OCI-LY3 (cell line): ENCODE data around the gene KRTAP5-10.

Experiments used
- H2AFZ ChIP-seq: fragments of 200-600, 300-600 bp; shearing (Covaris generic); 2 replicates; pipeline ENCODE4 v1.6.0; 2014; ENCODE audit warnings: antibody characterized with exemption, low read depth, low read length
- H3K27ac ChIP-seq: fragments of 200-600, 300-600 bp; sonication (generic); 2 replicates; pipeline ENCODE4 v1.5.1; 2014; ENCODE audit warnings: mild to moderate bottlenecking, low read length, moderate library complexity, mixed read lengths
- H3K27me3 ChIP-seq: fragments of 200-600, 300-600 bp; sonication (generic); 2 replicates; pipeline ENCODE4 v1.6.1; 2014; ENCODE audit warnings: low read depth, low read length, mixed read lengths
- H3K36me3 ChIP-seq: fragments of 200-600, 300-600 bp; sonication (generic); replicated peaks from 2 replicates; pipeline ENCODE3; 2014; ENCODE audit warnings: low read depth, low read length, mixed read lengths
- H3K4me1 ChIP-seq: fragments of 300-600, 200-600 bp; sonication (generic); 2 replicates; pipeline ENCODE4 v1.6.1; 2014; ENCODE audit warnings: low read length, mixed read lengths
- H3K4me2 ChIP-seq: fragments of 200-600, 300-600 bp; sonication (generic); 2 replicates; pipeline ENCODE4 v1.6.1; 2014; ENCODE audit warnings: low read length, mixed read lengths
- H3K4me3 ChIP-seq: fragments of 300-600, 200-600 bp; sonication (generic); 2 replicates; pipeline ENCODE4 v1.5.1; 2014; ENCODE audit warnings: antibody characterized with exemption, mild to moderate bottlenecking, low read length, moderate library complexity
- H3K79me2 ChIP-seq: fragments of 300-600, 200-600 bp; shearing (Covaris generic); 2 replicates; pipeline ENCODE4 v1.6.1; 2014; ENCODE audit warnings: mild to moderate bottlenecking, low read length, mixed read lengths
- H3K9ac ChIP-seq: fragments of 300-600, 200-600 bp; shearing (Covaris generic); 2 replicates; pipeline ENCODE4 v1.6.0; 2014; ENCODE audit warnings: mild to moderate bottlenecking, low read length, moderate library complexity
- H3K9me3 ChIP-seq: fragments of 200-600, 300-600 bp; shearing (Covaris generic); 2 replicates; pipeline ENCODE4 v1.6.1; 2014; ENCODE audit warnings: low read length, mixed read lengths; ENCODE audit not compliant: insufficient read depth
- H4K20me1 ChIP-seq: fragments of 200-600, 300-600 bp; sonication (generic); 2 replicates; pipeline ENCODE4 v1.6.1; 2016; ENCODE audit warnings: low read length, mixed read lengths; ENCODE audit not compliant: insufficient read depth
- CTCF ChIP-seq: fragments of 200-600, 300-600 bp; sonication (generic); IDR thresholded peaks from 2 replicates; pipeline ENCODE4 v1.5.1; 2014; ENCODE audit warnings: antibody characterized with exemption, low read length, low read depth
- EZH2phosphoT487 ChIP-seq: fragments of 200-600 bp; shearing (Covaris generic); IDR thresholded peaks from 2 replicates; pipeline ENCODE4 v1.6.1; 2018; ENCODE audit warnings: antibody characterized with exemption, mixed run types, low read depth

The KRTAP5-10 gene

GRCh38 chr11:71565263-71565662 is at the start of gene KRTAP5-10:
Gene KRTAP5-10, plus strand, starts transcription at chr11:71565563. Its CDS starts 25 bp downstream, at chr11:71565588.
- Histone ChIP-seq H3K4me3 (no peak within 1 kb of the TSS), H3K4me1 (no peaks in the 10 kb centered on the region), H3K27me3 (peaks cover 46% of the 10 kb centered on the region), H3K36me3 (no peaks in the 10 kb centered on the region), H3K9me3 (no peaks in the 10 kb centered on the region), H3K4me2 (no peak within 1 kb of the TSS), H2AFZ (no peak within 1 kb of the TSS), H4K20me1 (no peaks in the 10 kb centered on the region), H3K9ac (no peak within 1 kb of the TSS), H3K79me2 (no peaks in the 10 kb centered on the region), H3K27ac (no peak within 1 kb of the TSS)
- TF ChIP-seq CTCF (no peak), EZH2phosphoT487 (no peak)

GRCh38 chr11:71518506-71519471 is 46.6 kb upstream of the KRTAP5-10 start:
- no peaks in the 10 kb centered on the region for H4K20me1 ChIP-seq
- no peak overlapping the region for H3K4me3 ChIP-seq
- no peak overlapping the region for H3K27ac ChIP-seq
- no peak overlapping the region for H3K9ac ChIP-seq
- H3K27me3 ChIP-seq, result no peaks in the 10 kb centered on the region
- H2AFZ ChIP-seq, result no peak overlapping the region
- H3K9me3 ChIP-seq, result no peaks in the 10 kb centered on the region
- no peak for TF ChIP-seq CTCF
- no peak for TF ChIP-seq EZH2phosphoT487
- no peaks in the 10 kb centered on the region for H3K36me3 ChIP-seq
- H3K4me2 ChIP-seq, result no peak overlapping the region
- no peaks in the 10 kb centered on the region for H3K4me1 ChIP-seq
- H3K79me2 ChIP-seq, result no peaks in the 10 kb centered on the region

GRCh38 chr11:71519546-71519945 is 45.8 kb upstream of the KRTAP5-10 start:
- no peaks in the 10 kb centered on the region for H3K4me1 ChIP-seq
- H3K4me2 ChIP-seq, result no peak overlapping the region
- no peak overlapping the region for H3K9ac ChIP-seq
- no peak overlapping the region for H2AFZ ChIP-seq
- H3K4me3 ChIP-seq, result no peak overlapping the region
- H3K27ac ChIP-seq, result no peak overlapping the region
- no peaks in the 10 kb centered on the region for H3K79me2 ChIP-seq
- H3K27me3 ChIP-seq, result no peaks in the 10 kb centered on the region
- H3K36me3 ChIP-seq, result no peaks in the 10 kb centered on the region
- no peaks in the 10 kb centered on the region for H3K9me3 ChIP-seq
- no peaks in the 10 kb centered on the region for H4K20me1 ChIP-seq
- TF ChIP-seq CTCF (no peak), EZH2phosphoT487 (no peak)

- H3K79me2 ChIP-seq, result no peaks in the 10 kb centered on the region
- H3K27ac ChIP-seq, result no peak overlapping the region
- H3K4me3 ChIP-seq, result no peak overlapping the region
- no peak overlapping the region for H3K9ac ChIP-seq
- H3K36me3 ChIP-seq, result no peaks in the 10 kb centered on the region
- no peak overlapping the region for H2AFZ ChIP-seq
- no peak for TF ChIP-seq CTCF
- no peak for TF ChIP-seq EZH2phosphoT487
- H3K9me3 ChIP-seq, result no peaks in the 10 kb centered on the region
- no peaks in the 10 kb centered on the region for H4K20me1 ChIP-seq
- no peak overlapping the region for H3K4me2 ChIP-seq
- H3K4me1 ChIP-seq, result no peaks in the 10 kb centered on the region
- H3K27me3 ChIP-seq, result no peaks in the 10 kb centered on the region
Measured at GRCh38 chr11:71525188-71525937, 40.0 kb upstream of the KRTAP5-10 start.
